ENCODE data around the gene TREH. TPM values are rescaled to one million over a fixed set of nuclear protein-coding genes. Genes with fewer than 3 reads are reported as not detected.

TREH gene
- total and polyA plus RNA-seq, 2 of the 8 experiments (the other 6 are each of a cell fraction or from before 2014, with no cell fraction given), result 0.03 TPM; not detected in 1

DNA sequence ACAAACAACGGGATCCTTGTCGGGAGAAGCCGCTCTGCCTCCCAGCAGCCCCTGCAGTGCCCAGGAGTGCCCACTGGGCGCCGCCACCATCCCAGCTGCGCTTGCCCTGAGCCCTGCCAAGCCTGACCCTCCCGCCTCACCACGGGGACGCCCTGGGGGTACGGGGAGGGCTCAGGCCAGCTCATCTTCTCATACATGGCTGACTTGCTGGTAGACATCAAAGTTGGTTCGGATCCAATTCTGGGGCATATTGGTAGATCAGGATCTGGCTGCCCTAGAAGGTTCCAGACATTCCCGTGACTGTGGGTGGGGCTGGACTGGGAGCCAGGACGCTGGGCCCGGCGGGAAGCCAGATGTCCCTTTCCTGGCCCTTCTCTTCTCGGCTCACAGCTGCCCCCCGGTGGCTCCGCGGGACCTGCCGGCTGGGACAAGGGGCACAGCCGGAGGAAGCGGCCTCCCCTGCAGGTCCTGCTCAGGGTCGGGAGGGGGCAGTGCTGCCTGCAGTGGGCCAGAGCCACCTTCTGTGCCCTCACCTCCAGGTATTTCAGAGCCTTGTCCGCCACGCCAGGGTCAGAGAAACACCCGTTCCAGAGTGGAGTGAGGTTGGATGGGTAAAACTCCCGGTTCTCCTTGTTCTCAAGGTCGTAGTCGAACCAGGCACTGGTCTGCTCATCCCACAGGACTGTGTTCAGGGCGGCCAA, 10.6 kb upstream of the TREH start:
- peak overlapping the region; percentile 73; the same call in 1 of the 2 replicates for H2BK20ac ChIP-seq (ENCODE audit: low read length)
- H3K9ac ChIP-seq (replicated peaks in 1 of 4; ENCODE audit: extremely low read depth in 1 of 4, low read depth in 3 of 4, low read length in 3 of 4), result peak overlapping the region in 1 of 4 experiments; percentile 14; a peak in 1 of 7 replicates
- no peaks in the 10 kb centered on the region for H3K36me3 ChIP-seq (ENCODE audit: control insufficient read depth in 2 of 4, insufficient read depth in 4 of 4, low read length in 3 of 4)
- H2BK5ac ChIP-seq (ENCODE audit: low read depth, low read length), result peak overlapping the region; percentile 49; the same call in 1 of the 2 replicates
- peak overlapping the region; percentile 1 to 80; a peak in 3 of 4 replicates for H3K4me2 ChIP-seq (ENCODE audit: insufficient read depth in 1 of 2, low read depth in 2 of 2, low read length in 2 of 2)
- ChIA-PET POLR2A (ENCODE audit: partially characterized antibody) (interaction anchor here (0.9 to 4.9 kb wide), 15 partner anchors 11 to 249 kb away, joined by 3 to 36 read pairs (median 5); partner anchors contain the start of genes BCL9L and DDX6), CTCF (ENCODE audit: partially characterized antibody) (interaction anchor here (0.6 to 11.0 kb wide), 57 partner anchors 10 to 361 kb away, joined by 3 to 102 read pairs (median 5); partner anchors contain the start of genes DDX6 and TREH)
- H3K27ac ChIP-seq (ENCODE audit: low read depth, low read length), result peak overlapping the region; percentile 43; the same call in 1 of the 2 replicates
- 11% methylated on average over 30 of the region's 30 CpGs; no CpG with 5 or more reads in 1 of the 2 experiments for WGBS, 2 experiments (ENCODE audit: extremely low coverage in 1 of 2, insufficient coverage in 1 of 2, insufficient read length in 1 of 2, insufficient replicate concordance in 2 of 2, low coverage in 1 of 2, low lambda C conversion rate in 2 of 2, missing lambda C conversion rate in 1 of 2)
- H4K91ac ChIP-seq (replicated peaks; ENCODE audit: insufficient read length, low read length), result peak overlapping the region; percentile 92
- no peak overlapping the region for H3K14ac ChIP-seq (ENCODE audit: insufficient read length)
- H2BK12ac ChIP-seq (ENCODE audit: low read depth, low read length), result peak overlapping the region; percentile 62
- peak overlapping the region; percentile 24 for H3K56ac ChIP-seq (replicated peaks; ENCODE audit: insufficient read length, low read depth, low read length)
- H3K23ac ChIP-seq (ENCODE audit: insufficient read length), result no peak overlapping the region
- H3K4me1 ChIP-seq (replicated peaks in 1 of 4; ENCODE audit: control insufficient read depth in 3 of 4, insufficient read depth in 4 of 4, low read length in 3 of 4), result peaks cover 0 to 19% (median 11%) of the 10 kb centered on the region in 4 experiments; a peak in 6 of 7 replicates
- H3K23me2 ChIP-seq (ENCODE audit: low read depth, low read length), result no peaks in the 10 kb centered on the region
- no peak overlapping the region for H3K4ac ChIP-seq (replicated peaks; ENCODE audit: insufficient read length, low read depth, low read length)
- peak overlapping the region; percentile 77; the same call in 1 of the 2 replicates for H4K8ac ChIP-seq (ENCODE audit: extremely low read depth, insufficient read depth, low read length)
- no peak overlapping the region for H2AK5ac ChIP-seq (ENCODE audit: low read depth, low read length)
- H4K20me1 ChIP-seq (replicated peaks in 1 of 2; ENCODE audit: control insufficient read depth in 1 of 2, insufficient read depth in 2 of 2, low read length in 2 of 2), result no peaks in the 10 kb centered on the region
- H2BK15ac ChIP-seq (ENCODE audit: low read length), result peak overlapping the region; percentile 63; the same call in 1 of the 2 replicates
- H3K4me3 ChIP-seq (ENCODE audit: extremely low read depth in 1 of 4, insufficient read depth in 2 of 4, low read depth in 3 of 4, low read length in 4 of 4), result peak overlapping the region in 3 of 4 experiments; percentile 54 to 56 (median 54); a peak in 7 of 8 replicates
- peak overlapping the region; percentile 33 for H2BK120ac ChIP-seq (replicated peaks; ENCODE audit: low read depth, low read length)
- H3K27me3 ChIP-seq (replicated peaks in 1 of 4; ENCODE audit: control insufficient read depth in 3 of 4, extremely low read depth in 1 of 4, insufficient read depth in 3 of 4, low read length in 3 of 4), result no peaks in the 10 kb centered on the region
- peak overlapping the region; percentile 81; the same call in 1 of the 2 replicates for H2AFZ ChIP-seq (ENCODE audit: low read length)
- peak overlapping the region; percentile 91 for H4K5ac ChIP-seq (ENCODE audit: insufficient read length, low read depth, low read length)
- no peak for FAIRE-seq
- peak overlapping the region; percentile 94; the same call in 1 of the 2 replicates for H3K18ac ChIP-seq (ENCODE audit: extremely low read depth, low read length)
- DNase-seq (ENCODE audit: low read depth in 1 of 2, low spot score in 2 of 2), result peak; percentile 90 to 99
- H3K79me2 ChIP-seq (ENCODE audit: control insufficient read depth in 1 of 2, insufficient read depth in 2 of 2, low read length in 2 of 2), result no peaks in the 10 kb centered on the region
- H3K9me3 ChIP-seq (ENCODE audit: insufficient read depth in 2 of 2, low read depth in 1 of 2, low read length in 1 of 2), result no peaks in the 10 kb centered on the region; a peak in 1 of 4 replicates
- no peaks in the 10 kb centered on the region for H3K79me1 ChIP-seq (ENCODE audit: low read depth, low read length)
- TF ChIP-seq TBP (IDR thresholded peaks at IDR 0.05; ENCODE audit: low read depth, low read length) (peak; percentile 60; the same call in 1 of the 2 replicates), GABPA (IDR thresholded peaks at IDR 0.05; ENCODE audit: borderline replicate concordance, insufficient read depth, low read length) (0 out of 2 replicates have a peak, but pooled peaks have one; percentile 6), JUN (IDR thresholded peaks at IDR 0.05; ENCODE audit: low read depth, low read length) (0 out of 2 replicates have a peak, but pooled peaks have one; percentile 13), SIN3A (conservative IDR thresholded peaks at IDR 0.05 in 1 of 2, IDR thresholded peaks at IDR 0.05 in 1 of 2; ENCODE audit: low read depth in 1 of 2, low read length in 2 of 2) (peak in 1 of 2 experiments; percentile 79; a peak in 1 of 4 replicates), SIX5 (IDR thresholded peaks at IDR 0.05; ENCODE audit: low read depth, low read length) (no peak), RBBP5 (IDR thresholded peaks at IDR 0.05; ENCODE audit: borderline replicate concordance, low read depth, low read length) (0 out of 2 replicates have a peak, but pooled peaks have one; percentile 35), BRCA1 (IDR thresholded peaks at IDR 0.05; ENCODE audit: low read depth, low read length) (no peak), ASH2L (IDR thresholded peaks at IDR 0.05; ENCODE audit: low read length) (peak; percentile 54), RAD21 (IDR thresholded peaks at IDR 0.05 in 1 of 2, conservative IDR thresholded peaks at IDR 0.05 in 1 of 2; ENCODE audit: low read depth in 2 of 2, low read length in 2 of 2) (peak; percentile 89 to 92)
